Astrocyte of the cerebellum (primary cell): ENCODE data around the gene APIP.
"Not testable (repeated sequence)": the region's sequence is repeated elsewhere in the genome, so short reads cannot be mapped to it uniquely, and the experiment has no call there.

Experiments used
- DNase-seq: peaks from one replicate; pipeline ENCODE4 v3.0.0-alpha.2; 2011; ENCODE audit warnings: low read depth
- H3K4me3 ChIP-seq: 2 replicates; pipeline ENCODE4 v1.5.1; 2011; ENCODE audit warnings: mild to moderate bottlenecking, low read depth, low read length, moderate library complexity
- in situ Hi-C: cut with HindIII; loops from 2 replicates; pipeline ENCODE4 v1.10.0; 2017; ENCODE audit warnings: low sequenced_read_pairs
- TF ChIP-seq, protein P1 (sequence below): IDR thresholded peaks from 2 replicates; pipeline ENCODE4 v1.5.1; 2012; ENCODE audit warnings: low read length, low read depth, moderate library complexity, mild to moderate bottlenecking; ENCODE audit errors: missing control alignments

APIP gene

DNA sequence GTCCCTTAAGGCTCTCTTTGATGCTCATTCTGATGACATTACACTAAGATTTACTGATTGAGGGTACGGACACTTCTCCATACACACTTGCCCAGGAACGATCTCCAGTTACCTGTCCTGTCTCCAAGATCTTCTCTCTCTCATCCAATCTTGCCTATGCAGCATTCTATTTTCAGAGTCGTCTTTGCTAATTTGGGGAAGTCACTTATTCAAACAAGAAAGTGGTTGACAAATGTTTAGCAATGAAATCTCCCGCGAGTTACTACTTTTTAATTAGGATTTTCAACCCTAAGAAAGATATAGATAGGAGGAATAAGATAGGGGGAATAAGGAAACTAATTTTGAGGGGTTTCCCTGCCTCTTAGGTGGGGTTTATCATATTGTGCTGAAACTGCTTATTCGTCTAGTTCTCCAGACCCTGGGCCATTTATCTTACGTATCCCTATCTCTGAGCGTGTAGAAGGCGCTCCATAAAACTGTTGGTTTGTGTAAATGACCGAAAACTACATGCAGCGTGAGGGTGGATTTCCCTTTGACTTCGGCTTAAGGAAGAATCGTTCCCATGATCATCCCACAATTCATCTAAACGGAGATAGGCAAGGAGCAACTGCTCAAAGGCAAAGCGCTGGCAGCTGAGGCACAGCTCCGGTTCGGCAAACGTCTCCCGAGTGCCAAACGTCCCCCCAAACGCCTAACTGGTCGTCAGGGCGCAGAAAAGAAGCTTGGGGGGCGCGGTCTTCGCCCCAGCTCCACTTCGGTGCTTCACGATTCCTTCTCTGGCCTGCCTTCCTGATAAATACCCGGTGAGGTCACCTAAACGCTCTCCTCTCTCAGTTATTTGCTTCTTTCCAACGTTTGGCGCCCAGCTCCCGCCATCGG, 804 bp downstream of the APIP start:
- DNase-seq, result peak; percentile 4
- in situ Hi-C loops, result no loop called here
- H3K4me3 ChIP-seq, result peak overlapping the region; percentile 84

DNA sequence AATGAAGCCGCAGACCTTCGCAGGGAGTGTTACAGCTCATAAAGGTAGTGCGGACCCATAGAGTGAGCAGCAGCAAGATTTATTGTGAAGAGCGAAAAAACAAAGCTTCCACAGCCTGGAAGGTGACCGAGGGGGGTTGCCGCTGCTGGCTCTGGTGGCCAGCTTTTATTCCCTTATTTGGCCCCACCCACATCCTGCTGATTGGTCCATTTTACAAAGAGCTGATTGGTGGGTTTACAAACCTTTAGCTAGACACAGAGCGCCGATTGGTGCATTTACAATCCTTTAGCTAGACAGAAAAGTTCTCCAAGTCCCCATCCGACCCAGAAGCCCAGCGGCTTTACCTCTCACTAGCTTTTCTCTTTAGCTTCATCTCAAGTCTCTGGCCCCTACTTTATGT, 2.6 kb downstream of the APIP start:
- DNase-seq, in situ Hi-C loops, H3K4me3 ChIP-seq: not testable (repeated sequence)

More for the DNA sequence above, 804 bp downstream of the APIP start:
- TF ChIP-seq, protein P1, sequence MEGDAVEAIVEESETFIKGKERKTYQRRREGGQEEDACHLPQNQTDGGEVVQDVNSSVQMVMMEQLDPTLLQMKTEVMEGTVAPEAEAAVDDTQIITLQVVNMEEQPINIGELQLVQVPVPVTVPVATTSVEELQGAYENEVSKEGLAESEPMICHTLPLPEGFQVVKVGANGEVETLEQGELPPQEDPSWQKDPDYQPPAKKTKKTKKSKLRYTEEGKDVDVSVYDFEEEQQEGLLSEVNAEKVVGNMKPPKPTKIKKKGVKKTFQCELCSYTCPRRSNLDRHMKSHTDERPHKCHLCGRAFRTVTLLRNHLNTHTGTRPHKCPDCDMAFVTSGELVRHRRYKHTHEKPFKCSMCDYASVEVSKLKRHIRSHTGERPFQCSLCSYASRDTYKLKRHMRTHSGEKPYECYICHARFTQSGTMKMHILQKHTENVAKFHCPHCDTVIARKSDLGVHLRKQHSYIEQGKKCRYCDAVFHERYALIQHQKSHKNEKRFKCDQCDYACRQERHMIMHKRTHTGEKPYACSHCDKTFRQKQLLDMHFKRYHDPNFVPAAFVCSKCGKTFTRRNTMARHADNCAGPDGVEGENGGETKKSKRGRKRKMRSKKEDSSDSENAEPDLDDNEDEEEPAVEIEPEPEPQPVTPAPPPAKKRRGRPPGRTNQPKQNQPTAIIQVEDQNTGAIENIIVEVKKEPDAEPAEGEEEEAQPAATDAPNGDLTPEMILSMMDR, result no peak

DNA sequence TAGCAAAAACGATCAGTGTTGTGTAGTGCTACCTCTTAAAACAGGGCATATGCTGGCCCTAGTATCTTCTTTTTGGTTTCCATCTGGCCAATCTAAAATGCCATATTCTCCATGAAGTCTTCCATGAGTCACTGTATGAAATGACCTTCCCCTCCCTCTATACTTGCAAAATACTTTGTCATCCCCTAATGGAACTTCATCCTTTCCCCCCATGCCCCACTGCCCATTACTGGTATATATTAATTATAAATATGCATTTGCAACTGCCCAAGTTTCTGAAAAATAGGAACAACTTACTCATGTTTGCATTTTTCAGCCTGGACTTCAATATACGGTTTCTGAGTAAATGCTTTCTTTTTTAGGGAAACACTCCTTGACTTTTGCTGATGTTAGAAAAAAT, 4.5 kb downstream of the APIP start:
- TF ChIP-seq, protein P1, result no peak
- no peak for DNase-seq
- H3K4me3 ChIP-seq, result no peak overlapping the region
- in situ Hi-C loops, result no loop called here

DNA sequence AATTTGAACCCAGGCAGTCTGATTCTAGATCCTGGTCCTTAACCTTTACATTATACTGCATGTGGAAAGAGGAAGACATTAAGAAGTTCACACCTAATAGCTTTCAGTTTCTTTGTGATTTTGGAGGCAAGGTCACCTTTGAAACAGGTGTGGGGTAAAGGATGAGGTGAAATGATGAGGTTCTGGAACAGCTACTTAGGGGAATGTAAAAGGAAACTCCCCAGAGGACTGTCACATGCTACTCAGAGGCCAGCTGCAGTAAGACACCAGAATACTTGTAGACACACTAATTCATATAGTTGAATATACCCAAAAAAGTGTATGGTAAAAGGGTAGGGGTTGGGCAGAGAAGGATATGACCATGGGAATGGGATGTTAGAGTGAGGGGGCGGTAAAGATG, 5.4 kb downstream of the APIP start:
- DNase-seq, result no peak
- TF ChIP-seq, protein P1, result no peak
- in situ Hi-C loops, result no loop called here
- H3K4me3 ChIP-seq, result no peak overlapping the region

DNA sequence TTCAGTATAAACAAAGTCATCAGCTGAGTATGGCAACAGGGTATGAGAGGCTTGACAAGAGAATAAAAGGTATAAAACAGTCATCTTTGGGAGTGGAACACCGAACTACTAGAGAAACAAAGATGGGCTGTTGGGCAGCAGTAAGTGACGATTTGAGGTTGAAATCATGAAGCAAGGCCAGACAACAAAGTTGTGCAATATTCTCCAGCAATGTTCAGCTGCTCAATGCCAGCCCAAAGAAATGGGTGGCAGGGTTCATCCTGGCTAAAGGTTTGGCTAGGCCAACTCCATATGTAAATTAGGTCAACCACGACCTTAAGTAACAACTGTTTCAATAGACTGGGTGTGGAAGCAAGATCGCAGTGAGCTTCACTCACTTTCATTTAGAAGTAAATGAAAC, 6.2 kb downstream of the APIP start:
- DNase-seq, result no peak
- in situ Hi-C loops, result no loop called here
- TF ChIP-seq, protein P1, result no peak
- H3K4me3 ChIP-seq, result no peak overlapping the region

DNA sequence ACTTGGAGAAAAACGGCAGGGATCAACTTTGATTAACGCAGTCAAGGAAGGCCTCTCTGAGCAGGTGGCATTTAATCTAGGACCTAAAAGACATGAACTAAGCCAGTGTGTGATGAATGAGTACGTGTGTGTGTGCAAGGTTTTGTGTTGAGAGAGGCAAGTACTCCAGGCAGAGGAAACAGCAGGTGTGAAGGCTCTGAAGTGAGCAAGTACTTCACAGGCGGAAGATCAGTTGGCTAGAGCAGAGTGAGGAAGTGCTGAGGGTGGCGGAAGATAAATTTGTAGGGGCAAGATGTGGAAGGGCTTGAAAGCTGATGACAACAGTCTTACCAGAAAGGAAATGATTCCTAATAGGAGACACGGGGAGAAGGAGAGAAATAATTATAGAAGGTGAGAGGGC, 6.8 kb downstream of the APIP start:
- no peak for DNase-seq
- H3K4me3 ChIP-seq, result no peak overlapping the region
- in situ Hi-C loops, result no loop called here
- TF ChIP-seq, protein P1, result no peak

DNA sequence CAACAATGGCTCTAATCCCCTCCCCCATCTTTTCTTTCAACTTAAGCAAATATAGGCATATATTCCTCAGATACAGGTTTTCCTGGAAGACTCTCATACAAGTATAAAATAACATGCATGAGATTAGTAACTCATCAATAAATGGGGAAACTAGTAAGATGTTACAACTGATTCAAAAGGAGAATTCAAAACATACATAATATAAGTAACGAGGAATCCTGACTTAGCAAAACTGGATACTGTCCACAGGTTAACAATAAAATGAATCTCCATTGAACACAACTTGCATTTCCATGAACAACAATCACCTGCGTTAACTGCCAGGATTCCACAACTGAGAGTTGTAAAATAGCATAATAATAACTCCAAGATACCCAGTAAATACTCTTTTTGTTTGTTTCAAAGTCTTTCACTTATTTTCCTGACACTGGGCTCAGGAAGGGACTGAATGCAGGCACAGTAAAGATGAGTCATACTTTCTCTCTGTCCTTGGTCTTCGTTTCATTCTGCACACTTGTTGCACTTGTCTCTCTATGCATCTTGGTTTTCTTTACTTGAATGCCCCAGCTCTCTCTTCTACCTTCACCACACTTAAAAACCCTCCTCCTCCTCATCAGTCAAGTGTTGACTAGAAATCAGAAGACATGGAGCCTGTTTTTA, 8.1 kb downstream of the APIP start:
- in situ Hi-C loops, result no loop called here
- H3K4me3 ChIP-seq, result no peak overlapping the region
- no peak for DNase-seq
- TF ChIP-seq, protein P1, result no peak
